HL-60 (cell line): ENCODE measurements around the gene OXLD1.

Source experiments
- POLR2AphosphoS5 ChIP-seq: IDR thresholded peaks from 2 replicates; pipeline ENCODE4 v1.6.1; 2012; ENCODE audit warnings: low read depth
- SPI1 ChIP-seq: IDR thresholded peaks from 2 replicates; pipeline ENCODE4 v1.6.1; 2012; ENCODE audit warnings: low read depth, mild to moderate bottlenecking, borderline replicate concordance
- TF ChIP-seq, protein P1 (sequence below): IDR thresholded peaks from one replicate; pipeline ENCODE4 v1.5.1; 2011; ENCODE audit warnings: low read length, control low read depth, inconsistent platforms; ENCODE audit not compliant: insufficient read depth
- TF ChIP-seq, protein P2 (sequence below): IDR thresholded peaks from 2 replicates; pipeline ENCODE4 v1.6.1; 2012; ENCODE audit warnings: low read depth; ENCODE audit not compliant: insufficient replicate concordance

DNA sequence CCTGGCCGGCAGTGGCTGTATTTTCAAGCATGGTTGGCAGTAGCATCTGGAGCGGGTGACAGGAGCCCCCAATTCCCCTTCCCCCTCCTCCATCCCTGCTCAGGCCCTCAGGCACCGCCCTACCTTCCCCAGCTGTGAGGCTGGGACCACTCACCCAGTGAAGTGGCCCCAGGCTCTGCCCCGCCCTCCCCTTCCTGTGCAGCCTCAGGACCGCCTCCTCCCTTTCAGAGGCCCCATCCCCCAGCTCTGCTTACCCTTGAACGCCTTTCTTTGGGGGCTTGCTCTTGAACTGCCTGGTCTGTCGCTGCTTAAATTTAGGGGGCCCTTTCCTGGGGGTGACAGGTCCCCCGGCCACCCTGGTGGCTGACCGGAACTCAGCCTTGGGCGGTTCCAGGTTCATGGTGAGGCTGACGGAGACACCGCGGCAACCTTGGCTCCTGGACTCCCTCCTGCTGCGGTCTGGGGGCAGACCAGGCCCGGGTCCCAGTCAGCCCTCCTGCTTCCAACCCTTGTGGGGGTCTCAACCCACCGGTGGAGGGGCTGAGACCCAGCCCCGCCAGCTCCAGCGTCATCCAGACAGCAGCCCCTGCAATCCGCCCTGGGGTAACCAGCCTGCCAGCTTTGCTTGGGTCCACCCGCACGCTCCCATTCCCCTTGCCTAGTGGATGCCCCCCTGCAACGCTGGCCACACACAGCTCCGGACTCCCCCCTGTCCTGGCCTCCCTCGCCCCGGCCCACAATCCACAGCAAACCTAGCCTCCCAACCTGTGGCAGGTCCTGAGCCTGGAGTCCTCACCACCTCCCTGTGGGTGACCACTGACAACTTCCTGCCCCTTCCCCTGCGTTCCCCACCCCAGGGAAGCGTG is 13.3 kb downstream of the OXLD1 start:
- TF ChIP-seq, protein P1, sequence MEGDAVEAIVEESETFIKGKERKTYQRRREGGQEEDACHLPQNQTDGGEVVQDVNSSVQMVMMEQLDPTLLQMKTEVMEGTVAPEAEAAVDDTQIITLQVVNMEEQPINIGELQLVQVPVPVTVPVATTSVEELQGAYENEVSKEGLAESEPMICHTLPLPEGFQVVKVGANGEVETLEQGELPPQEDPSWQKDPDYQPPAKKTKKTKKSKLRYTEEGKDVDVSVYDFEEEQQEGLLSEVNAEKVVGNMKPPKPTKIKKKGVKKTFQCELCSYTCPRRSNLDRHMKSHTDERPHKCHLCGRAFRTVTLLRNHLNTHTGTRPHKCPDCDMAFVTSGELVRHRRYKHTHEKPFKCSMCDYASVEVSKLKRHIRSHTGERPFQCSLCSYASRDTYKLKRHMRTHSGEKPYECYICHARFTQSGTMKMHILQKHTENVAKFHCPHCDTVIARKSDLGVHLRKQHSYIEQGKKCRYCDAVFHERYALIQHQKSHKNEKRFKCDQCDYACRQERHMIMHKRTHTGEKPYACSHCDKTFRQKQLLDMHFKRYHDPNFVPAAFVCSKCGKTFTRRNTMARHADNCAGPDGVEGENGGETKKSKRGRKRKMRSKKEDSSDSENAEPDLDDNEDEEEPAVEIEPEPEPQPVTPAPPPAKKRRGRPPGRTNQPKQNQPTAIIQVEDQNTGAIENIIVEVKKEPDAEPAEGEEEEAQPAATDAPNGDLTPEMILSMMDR = no peak
- TF ChIP-seq POLR2AphosphoS5 (no peak), SPI1 (no peak)
- TF ChIP-seq, protein P2, sequence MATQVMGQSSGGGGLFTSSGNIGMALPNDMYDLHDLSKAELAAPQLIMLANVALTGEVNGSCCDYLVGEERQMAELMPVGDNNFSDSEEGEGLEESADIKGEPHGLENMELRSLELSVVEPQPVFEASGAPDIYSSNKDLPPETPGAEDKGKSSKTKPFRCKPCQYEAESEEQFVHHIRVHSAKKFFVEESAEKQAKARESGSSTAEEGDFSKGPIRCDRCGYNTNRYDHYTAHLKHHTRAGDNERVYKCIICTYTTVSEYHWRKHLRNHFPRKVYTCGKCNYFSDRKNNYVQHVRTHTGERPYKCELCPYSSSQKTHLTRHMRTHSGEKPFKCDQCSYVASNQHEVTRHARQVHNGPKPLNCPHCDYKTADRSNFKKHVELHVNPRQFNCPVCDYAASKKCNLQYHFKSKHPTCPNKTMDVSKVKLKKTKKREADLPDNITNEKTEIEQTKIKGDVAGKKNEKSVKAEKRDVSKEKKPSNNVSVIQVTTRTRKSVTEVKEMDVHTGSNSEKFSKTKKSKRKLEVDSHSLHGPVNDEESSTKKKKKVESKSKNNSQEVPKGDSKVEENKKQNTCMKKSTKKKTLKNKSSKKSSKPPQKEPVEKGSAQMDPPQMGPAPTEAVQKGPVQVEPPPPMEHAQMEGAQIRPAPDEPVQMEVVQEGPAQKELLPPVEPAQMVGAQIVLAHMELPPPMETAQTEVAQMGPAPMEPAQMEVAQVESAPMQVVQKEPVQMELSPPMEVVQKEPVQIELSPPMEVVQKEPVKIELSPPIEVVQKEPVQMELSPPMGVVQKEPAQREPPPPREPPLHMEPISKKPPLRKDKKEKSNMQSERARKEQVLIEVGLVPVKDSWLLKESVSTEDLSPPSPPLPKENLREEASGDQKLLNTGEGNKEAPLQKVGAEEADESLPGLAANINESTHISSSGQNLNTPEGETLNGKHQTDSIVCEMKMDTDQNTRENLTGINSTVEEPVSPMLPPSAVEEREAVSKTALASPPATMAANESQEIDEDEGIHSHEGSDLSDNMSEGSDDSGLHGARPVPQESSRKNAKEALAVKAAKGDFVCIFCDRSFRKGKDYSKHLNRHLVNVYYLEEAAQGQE = no peak
